BLaER1 (cell line): Measurements from ENCODE around the gene ADRA1B.

Source experiments
- H3K27ac ChIP-seq: shearing (Covaris generic); formaldehyde crosslinking; 2 replicates; pipeline ENCODE4 v1.8.1; 2022
- H3K27me3 ChIP-seq: shearing (Covaris generic); formaldehyde crosslinking; 2 replicates; pipeline ENCODE4 v1.8.1; 2022
- H3K36me3 ChIP-seq: shearing (Covaris generic); formaldehyde crosslinking; 2 replicates; pipeline ENCODE4 v1.8.1; 2022
- H3K4me1 ChIP-seq: shearing (Covaris generic); formaldehyde crosslinking; 2 replicates; pipeline ENCODE4 v1.8.1; 2022
- H3K4me2 ChIP-seq: shearing (Covaris generic); formaldehyde crosslinking; 2 replicates; pipeline ENCODE4 v1.8.1; 2022
- H3K4me3 ChIP-seq: shearing (Covaris generic); formaldehyde crosslinking; 2 replicates; pipeline ENCODE4 v1.8.1; 2022
- H3K9ac ChIP-seq: shearing (Covaris generic); formaldehyde crosslinking; 2 replicates; pipeline ENCODE4 v1.8.1; 2022
- H3K9me3 ChIP-seq: shearing (Covaris generic); formaldehyde crosslinking; 2 replicates; pipeline ENCODE4 v1.8.1; 2022
- H4K20me1 ChIP-seq: shearing (Covaris generic); formaldehyde crosslinking; 2 replicates; pipeline ENCODE4 v1.8.1; 2022
- Cebpa-rat ChIP-seq: shearing (Covaris generic); IDR thresholded peaks from 2 replicates; pipeline ENCODE4 v1.8.1; 2022

ADRA1B gene

DNA sequence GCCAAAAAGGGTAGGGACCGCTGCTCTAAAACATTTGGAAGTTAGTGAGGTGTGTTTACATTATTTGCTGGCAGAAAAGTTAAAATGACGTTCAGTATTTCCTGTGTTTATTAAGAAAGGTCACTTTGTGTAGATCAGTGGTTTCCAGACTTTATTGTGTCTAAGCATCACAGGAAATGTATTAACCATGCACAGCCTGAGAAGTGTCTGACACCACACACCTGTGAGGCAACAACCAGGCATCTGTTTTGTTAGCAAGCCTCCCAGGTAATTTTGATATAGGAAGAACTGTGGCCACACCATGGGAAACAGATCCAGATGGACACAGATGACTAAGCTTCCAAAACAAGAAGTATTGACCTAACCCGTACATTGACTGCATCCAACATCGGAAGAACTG, 104.7 kb downstream of the ADRA1B start:
- no peak overlapping the region for H3K4me3 ChIP-seq
- H3K36me3 ChIP-seq, result peaks cover 74% of the 10 kb centered on the region
- H3K9ac ChIP-seq, result no peak overlapping the region
- no peak for TF ChIP-seq Cebpa-rat
- no peaks in the 10 kb centered on the region for H3K4me1 ChIP-seq
- H3K27me3 ChIP-seq, result no peaks in the 10 kb centered on the region
- H3K4me2 ChIP-seq, result no peak overlapping the region
- no peaks in the 10 kb centered on the region for H3K9me3 ChIP-seq
- H3K27ac ChIP-seq, result no peak overlapping the region
- H4K20me1 ChIP-seq, result peaks cover 63% of the 10 kb centered on the region

GRCh38 chr5:160021831-160022446, 105.7 kb downstream of the ADRA1B start:
- Histone ChIP-seq H4K20me1 (peaks cover 69% of the 10 kb centered on the region), H3K4me1 (no peaks in the 10 kb centered on the region), H3K4me2 (no peak overlapping the region), H3K9me3 (no peaks in the 10 kb centered on the region), H3K27me3 (no peaks in the 10 kb centered on the region), H3K4me3 (no peak overlapping the region), H3K27ac (no peak overlapping the region), H3K9ac (no peak overlapping the region), H3K36me3 (peaks cover 69% of the 10 kb centered on the region)
- no peak for TF ChIP-seq Cebpa-rat
